Loucy (cell line): Measurements from ENCODE around the gene ABCG1.

Experiments
- CTCF ChIP-seq: fragments of 200-600 bp; sonication (generic); conservative IDR thresholded peaks from 2 replicates; pipeline ENCODE4 v1.5.1; 2014; ENCODE audit warnings: mild to moderate bottlenecking, antibody characterized with exemption, low read length
- EZH2phosphoT487 ChIP-seq: fragments of 200-600 bp; IDR thresholded peaks from 2 replicates; pipeline ENCODE4 v1.6.1; 2018; ENCODE audit warnings: antibody characterized with exemption, mild to moderate bottlenecking, moderate library complexity, borderline replicate concordance

GRCh38 chr21:42256316-42256715 is 37.4 kb downstream of the ABCG1 start:
- TF ChIP-seq CTCF = no peak
- TF ChIP-seq EZH2phosphoT487 = no peak
